ENCODE data around the gene MYCBP2. TPM values are rescaled to one million over a fixed set of nuclear protein-coding genes. Genes with fewer than 3 reads are reported as not detected.

MYCBP2 gene
- 66.2 and 103 TPM in 2 replicates for total RNA-seq (ENCODE audit: low replicate concordance)

GRCh38 chr13:77326905-77327604, at the start of gene MYCBP2:
Gene MYCBP2, minus strand, starts transcription at chr13:77327094. Its CDS starts 319 bp downstream, at chr13:77326775.

GRCh38 chr13:77026861-77027621, 299.9 kb downstream of the MYCBP2 start, which contains the start of gene FBXL3:
Gene FBXL3, minus strand, starts transcription at chr13:77027159. Its CDS starts 5,299 bp downstream, at chr13:77021860.

Other genes starting within 250 kb of the MYCBP2 start
- gene SCEL, start 208.6 kb upstream of the MYCBP2 start, total RNA-seq (ENCODE audit: low replicate concordance): not detected in 2 replicates